ENCODE data around the gene SCAF1.

Gene SCAF1

GRCh38 chr19:49641688-49642491 is at the start of gene SCAF1:
Gene SCAF1 (plus strand): TSS chr19:49642209. CDS start chr19:49645027, 2,818 bp downstream.
- DNase-seq = peak; percentile 100

- peak; percentile 25 for DNase-seq
Observed at GRCh38 chr19:49592486-49593232, 49.4 kb upstream of the SCAF1 start.

GRCh38 chr19:49593233-49594113 is 48.5 kb upstream of the SCAF1 start:
- DNase-seq = peak; percentile 96

- no peak for DNase-seq
Observed at GRCh38 chr19:49594157-49594992, 47.6 kb upstream of the SCAF1 start.

GRCh38 chr19:49594993-49595818 is 46.8 kb upstream of the SCAF1 start:
- no peak for DNase-seq

GRCh38 chr19:49595819-49596404 is 46.1 kb upstream of the SCAF1 start:
- DNase-seq = no peak

- DNase-seq = no peak
Observed at GRCh38 chr19:49596407-49596806, 45.6 kb upstream of the SCAF1 start.

GRCh38 chr19:49596954-49597702 is 44.9 kb upstream of the SCAF1 start:
- no peak for DNase-seq

GRCh38 chr19:49597703-49597974 is 44.4 kb upstream of the SCAF1 start:
- DNase-seq = no peak

- DNase-seq = no peak
Observed at GRCh38 chr19:49599378-49600295, 42.4 kb upstream of the SCAF1 start.

- DNase-seq = no peak
Observed at GRCh38 chr19:49601482-49602038, 40.4 kb upstream of the SCAF1 start.

- DNase-seq = no peak
Observed at GRCh38 chr19:49602806-49603205, 39.2 kb upstream of the SCAF1 start.

- no peak for DNase-seq
Observed at GRCh38 chr19:49605605-49606004, 36.4 kb upstream of the SCAF1 start.

GRCh38 chr19:49609499-49610092 is 32.4 kb upstream of the SCAF1 start:
- DNase-seq = no peak

GRCh38 chr19:49613374-49613773 is 28.6 kb upstream of the SCAF1 start:
- DNase-seq = no peak

GRCh38 chr19:49614096-49614833 is 27.7 kb upstream of the SCAF1 start:
- peak; percentile 63 for DNase-seq

GRCh38 chr19:49615861-49616260 is 26.1 kb upstream of the SCAF1 start:
- no peak for DNase-seq

- DNase-seq = no peak
Observed at GRCh38 chr19:49616532-49616931, 25.5 kb upstream of the SCAF1 start.
